ENCODE data around the gene MYZAP.

MYZAP gene

DNA sequence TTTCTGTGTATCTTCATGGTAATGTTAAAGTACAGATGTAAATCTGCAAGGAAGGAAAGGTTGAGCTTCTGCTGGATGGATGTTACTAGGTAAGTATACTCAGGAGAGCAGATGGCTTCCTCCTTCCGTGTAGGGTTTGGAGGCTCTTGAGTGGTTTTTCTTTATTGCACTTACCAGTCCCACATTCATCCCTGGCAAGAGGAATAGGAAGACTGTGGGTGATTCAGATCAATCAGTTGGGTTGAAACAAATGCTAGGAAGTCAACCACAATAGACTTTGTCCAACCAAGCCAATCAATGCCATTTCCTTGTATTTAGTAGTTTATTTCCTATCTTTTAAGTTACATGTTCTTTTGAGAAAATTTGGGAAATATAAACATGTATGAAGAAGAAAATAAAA, 26.6 kb downstream of the MYZAP start:
- H3K27ac ChIP-seq: no peak overlapping the region
- no peak for TF ChIP-seq ZFX (IDR thresholded peaks at IDR 0.05; ENCODE audit: borderline replicate concordance)
- TF ChIP-seq, protein P1, sequence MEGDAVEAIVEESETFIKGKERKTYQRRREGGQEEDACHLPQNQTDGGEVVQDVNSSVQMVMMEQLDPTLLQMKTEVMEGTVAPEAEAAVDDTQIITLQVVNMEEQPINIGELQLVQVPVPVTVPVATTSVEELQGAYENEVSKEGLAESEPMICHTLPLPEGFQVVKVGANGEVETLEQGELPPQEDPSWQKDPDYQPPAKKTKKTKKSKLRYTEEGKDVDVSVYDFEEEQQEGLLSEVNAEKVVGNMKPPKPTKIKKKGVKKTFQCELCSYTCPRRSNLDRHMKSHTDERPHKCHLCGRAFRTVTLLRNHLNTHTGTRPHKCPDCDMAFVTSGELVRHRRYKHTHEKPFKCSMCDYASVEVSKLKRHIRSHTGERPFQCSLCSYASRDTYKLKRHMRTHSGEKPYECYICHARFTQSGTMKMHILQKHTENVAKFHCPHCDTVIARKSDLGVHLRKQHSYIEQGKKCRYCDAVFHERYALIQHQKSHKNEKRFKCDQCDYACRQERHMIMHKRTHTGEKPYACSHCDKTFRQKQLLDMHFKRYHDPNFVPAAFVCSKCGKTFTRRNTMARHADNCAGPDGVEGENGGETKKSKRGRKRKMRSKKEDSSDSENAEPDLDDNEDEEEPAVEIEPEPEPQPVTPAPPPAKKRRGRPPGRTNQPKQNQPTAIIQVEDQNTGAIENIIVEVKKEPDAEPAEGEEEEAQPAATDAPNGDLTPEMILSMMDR (IDR thresholded peaks at IDR 0.05): no peak

GRCh38 chr15:57619746-57620145, 28.0 kb downstream of the MYZAP start:
- no peak for TF ChIP-seq ZFX (IDR thresholded peaks at IDR 0.05; ENCODE audit: borderline replicate concordance)
- TF ChIP-seq, protein P1 (IDR thresholded peaks at IDR 0.05): peak; percentile 12; the same call in 1 of the 2 replicates
- no peak overlapping the region for H3K27ac ChIP-seq

DNA sequence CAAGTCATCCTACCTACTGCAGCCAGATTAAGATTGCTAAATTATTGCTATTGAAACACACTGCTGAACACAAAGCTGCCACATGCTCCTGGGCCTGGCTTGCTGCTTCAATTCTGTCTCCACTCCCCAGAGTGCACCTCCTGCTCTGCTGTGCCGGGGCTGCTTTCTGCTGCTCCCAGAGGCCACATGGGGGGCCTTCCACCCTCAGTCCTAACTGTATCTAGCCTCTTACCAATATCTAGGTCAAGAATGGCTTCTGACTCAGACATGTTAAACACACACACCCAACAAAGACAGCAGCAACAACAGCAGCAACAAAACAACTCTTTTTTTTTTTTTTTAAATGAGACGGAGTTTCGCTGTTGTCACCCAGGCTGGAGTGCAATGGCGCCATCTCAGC, 33.0 kb downstream of the MYZAP start:
- no peak for TF ChIP-seq ZFX (IDR thresholded peaks at IDR 0.05; ENCODE audit: borderline replicate concordance)
- TF ChIP-seq, protein P1 (IDR thresholded peaks at IDR 0.05): no peak
- H3K27ac ChIP-seq: no peak overlapping the region

DNA sequence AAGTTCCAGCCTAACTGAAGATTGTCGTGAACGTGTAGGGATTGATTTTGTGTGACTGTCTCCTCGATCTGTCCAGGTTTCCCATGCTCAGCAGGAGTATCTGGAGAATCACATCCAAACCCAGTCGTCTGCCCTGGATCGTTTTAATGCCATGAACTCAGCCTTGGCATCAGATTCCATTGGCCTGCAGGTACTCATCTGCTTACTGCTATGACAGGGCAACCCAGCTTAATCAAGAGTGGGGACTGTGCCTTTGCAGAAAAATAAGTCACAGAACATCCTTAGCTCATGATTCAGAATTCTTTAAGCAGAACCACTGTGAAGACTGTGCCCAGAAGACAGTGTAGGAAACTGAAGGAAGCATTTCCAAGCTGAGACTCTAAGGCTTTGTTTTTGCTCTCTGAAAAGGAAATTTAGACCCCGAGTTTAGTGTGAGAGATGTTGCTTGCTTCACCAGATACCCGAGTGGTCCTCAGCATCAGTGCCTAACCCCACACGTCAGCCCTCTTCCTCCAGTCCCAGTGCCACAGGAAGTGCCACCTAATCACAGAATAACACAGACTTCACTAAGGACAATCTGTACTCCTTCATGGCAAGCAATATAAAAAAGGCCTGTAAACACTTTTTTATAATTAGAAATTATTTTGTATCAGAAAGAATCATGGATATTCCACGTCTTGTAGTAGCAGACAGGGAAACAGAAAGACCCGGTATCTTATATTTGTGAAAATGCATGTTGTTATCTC, 34.2 kb downstream of the MYZAP start:
- TF ChIP-seq, protein P1 (IDR thresholded peaks at IDR 0.05): no peak
- TF ChIP-seq ZFX (IDR thresholded peaks at IDR 0.05; ENCODE audit: borderline replicate concordance): no peak

DNA sequence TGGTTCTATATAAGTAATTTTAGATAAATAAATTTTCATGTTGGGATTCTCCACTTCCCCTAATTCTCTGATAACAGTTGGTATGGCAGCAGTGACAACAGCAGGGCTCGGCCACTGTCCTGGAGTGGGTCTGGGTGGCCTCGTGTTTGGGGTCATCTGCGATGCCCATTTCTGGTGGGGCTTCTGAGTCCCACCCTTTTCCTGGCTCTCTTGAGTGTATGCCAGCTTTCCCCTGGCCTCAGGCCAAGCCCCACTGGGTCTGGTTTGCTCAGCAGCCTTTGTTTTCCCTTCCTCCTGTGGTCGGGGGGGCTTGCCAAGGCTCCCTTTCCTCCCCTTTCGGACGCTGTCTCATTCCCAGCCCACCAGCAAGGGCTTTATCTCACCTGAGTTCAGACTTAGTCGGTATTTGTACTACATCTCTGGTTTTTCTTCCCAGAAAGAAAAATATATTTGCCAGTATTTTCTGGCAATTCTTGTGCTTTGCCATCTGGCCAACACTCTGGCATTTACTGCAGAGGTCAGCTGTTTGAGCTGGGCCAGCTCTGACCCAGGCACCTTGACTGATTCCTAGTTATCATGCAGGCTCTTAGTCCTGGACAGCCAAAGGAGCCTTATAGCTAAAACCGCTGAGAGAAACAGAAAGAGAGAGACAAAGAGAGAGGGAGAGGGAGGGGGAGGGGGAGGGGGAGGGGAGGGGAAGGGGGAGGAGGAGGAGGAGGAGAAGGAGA, 35.2 kb downstream of the MYZAP start:
- TF ChIP-seq, protein P1 (IDR thresholded peaks at IDR 0.05): no peak
- TF ChIP-seq ZFX (IDR thresholded peaks at IDR 0.05; ENCODE audit: borderline replicate concordance): no peak
- no peak overlapping the region for H3K27ac ChIP-seq

More for the DNA sequence above, 34.2 kb downstream of the MYZAP start:
- H3K27ac ChIP-seq: no peak overlapping the region

- TF ChIP-seq, protein P1 (IDR thresholded peaks at IDR 0.05): no peak
- TF ChIP-seq ZFX (IDR thresholded peaks at IDR 0.05; ENCODE audit: borderline replicate concordance): no peak
Measured at GRCh38 chr15:57631386-57632110, 39.8 kb downstream of the MYZAP start.

More at GRCh38 chr15:57631386-57632110, 39.8 kb downstream of the MYZAP start:
- no peak overlapping the region for H3K27ac ChIP-seq

Measured in 22Rv1 (cell line).